HS-27A (cell line): Measurements from ENCODE around the gene C1QTNF12.

Experiments
- DNase-seq: peaks from one replicate; pipeline ENCODE4 v3.0.0-alpha.2; 2012; ENCODE audit warnings: low read depth, missing footprints

Gene C1QTNF12

GRCh38 chr1:1228596-1229321, 17.8 kb downstream of the C1QTNF12 start:
- no peak for DNase-seq

DNA sequence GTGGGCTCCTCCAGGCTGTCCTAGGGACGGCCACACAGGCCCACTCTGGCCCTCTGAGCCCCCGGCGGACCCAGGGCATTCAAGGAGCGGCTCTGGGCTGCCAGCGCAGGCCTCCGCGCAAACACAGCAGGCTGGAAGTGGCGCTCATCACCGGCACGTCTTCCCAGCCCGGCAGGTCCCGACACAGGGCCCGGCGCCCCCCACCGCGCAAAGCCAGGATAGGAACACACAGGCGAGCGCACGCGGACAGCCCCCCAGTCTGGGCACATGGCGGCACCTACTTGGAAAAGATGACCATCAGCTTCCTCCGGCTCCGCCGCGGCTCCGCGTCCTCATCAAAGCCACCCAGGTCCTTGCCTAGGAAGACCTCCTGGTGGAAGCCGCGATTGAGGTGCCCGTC, 18.3 kb downstream of the C1QTNF12 start:
- no peak for DNase-seq

DNA sequence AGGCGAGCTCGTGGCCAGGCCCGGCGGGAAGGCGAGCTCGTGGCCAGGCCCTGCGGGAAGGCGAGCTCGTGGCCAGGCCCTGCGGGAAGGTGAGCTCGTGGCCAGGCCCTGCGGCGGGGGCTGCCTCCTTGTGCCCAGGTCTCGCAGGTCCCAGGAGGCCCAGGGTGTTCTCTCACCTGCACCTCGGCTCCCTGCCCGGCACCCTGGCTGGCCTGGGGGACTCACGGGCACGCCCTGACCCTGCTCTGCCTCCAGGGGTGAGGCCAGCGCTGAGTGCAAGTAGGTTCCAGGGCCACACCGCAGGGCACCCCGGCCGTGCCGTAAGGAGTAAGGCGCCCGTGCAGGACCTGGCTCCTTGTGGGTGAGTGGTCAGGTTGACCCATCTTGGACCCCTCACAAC, 19.1 kb downstream of the C1QTNF12 start:
- no peak for DNase-seq

- DNase-seq = no peak
Observed at GRCh38 chr1:1226566-1227362, 19.8 kb downstream of the C1QTNF12 start.

GRCh38 chr1:1225913-1226312, 20.6 kb downstream of the C1QTNF12 start:
- DNase-seq = no peak

GRCh38 chr1:1225238-1225845, 21.2 kb downstream of the C1QTNF12 start:
- DNase-seq = no peak

- DNase-seq = no peak
Observed at GRCh38 chr1:1223891-1224290, 22.6 kb downstream of the C1QTNF12 start.

DNA sequence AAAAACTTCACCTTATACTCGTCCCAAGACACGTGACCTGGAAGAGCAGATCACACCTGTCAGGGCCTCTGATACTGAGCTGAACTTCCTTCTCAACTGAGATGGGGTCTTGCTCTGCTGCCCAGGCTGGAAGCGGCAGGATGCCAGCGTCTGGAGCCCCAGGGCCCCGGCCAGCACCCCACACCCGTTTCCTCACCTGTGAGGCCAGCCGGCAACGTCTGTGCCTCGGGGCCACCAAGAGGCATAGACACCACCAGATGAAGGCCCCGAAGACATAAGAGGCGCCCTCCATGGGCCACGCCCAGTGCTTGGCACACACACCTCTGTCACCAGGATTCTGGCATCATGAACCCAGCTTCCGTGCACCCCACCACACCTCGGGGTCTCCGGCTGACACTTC, 23.2 kb downstream of the C1QTNF12 start:
- no peak for DNase-seq

DNA sequence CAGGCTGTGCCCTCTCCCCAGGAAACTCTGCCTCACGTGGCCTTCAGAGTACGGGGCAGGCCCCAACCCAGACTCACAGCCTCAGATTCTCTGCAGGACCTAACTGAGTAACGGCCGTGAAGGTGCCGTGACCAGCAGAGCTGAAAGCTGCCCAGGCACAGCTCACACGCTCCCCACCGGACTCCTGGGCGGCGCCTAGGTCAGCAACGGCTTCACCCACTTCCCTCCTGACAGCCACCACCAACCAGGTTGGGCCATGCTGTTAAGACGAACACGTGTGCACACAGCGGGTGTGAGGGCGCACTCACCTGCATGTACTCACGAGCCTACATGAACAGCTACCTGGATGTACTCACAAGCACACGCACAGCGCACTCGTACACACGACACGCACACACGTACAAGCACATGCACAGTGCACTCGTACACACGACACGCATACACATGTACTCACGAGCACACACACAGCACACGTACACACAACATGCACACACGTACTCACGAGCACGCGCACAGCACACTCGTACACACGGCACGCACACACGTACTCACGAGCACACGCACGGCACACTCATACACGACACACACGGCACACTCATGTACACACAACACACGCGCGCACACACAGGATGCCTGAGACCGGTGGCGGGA, 23.8 kb downstream of the C1QTNF12 start:
- DNase-seq = no peak

DNA sequence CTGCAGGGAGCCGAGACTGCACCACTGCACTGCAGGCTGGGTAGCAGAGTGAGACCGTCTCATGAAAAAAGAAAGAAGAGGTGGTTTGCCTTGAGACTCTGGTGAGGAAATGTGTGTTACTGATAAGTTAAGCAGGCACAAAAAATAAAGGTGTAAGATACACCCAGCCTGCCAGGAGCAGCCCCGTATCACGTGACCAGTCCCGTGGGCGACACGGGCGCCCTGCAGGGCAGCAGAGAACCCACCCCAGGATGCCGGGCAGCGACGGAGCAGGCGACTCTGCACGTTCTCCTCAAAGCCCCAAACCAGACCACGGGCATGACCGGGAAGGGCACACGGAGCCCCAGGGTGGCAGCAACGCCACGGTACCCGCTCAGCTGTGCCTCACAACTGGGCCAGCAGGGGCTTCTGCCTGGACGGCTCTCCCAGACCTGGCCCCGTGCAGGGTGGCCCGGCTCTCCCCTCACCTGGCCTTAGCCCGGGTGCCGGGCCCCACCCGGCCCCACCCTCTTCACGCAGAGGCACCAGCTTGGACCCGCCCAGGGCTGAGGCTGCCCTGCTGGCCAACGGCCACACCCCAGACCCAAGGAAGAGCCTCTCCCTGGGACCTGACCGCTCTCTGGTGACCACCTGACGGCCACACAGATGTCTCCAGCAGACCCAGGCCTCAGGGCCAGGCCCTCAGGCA, 24.5 kb downstream of the C1QTNF12 start:
- DNase-seq = no peak

GRCh38 chr1:1220197-1220596, 26.3 kb downstream of the C1QTNF12 start:
- DNase-seq = no peak

DNA sequence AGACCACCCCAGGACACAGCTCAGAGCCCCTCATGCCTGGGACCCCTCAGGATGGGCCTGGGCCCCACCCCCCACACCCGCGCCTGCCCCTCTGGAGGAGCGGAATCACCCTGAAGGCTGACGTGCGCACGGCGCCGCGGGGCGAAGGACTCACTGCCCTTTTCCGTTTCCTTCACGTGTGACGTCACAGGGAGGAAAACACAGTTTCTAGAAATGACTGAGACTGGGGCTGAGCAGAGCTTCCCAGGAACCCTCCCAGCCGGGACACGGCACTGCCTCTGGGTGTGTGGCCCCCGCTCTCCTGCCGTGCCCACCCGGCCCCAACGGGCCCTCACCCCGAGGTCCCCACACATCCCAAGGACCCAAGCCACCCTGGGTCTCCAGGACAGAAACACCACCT, 27.2 kb downstream of the C1QTNF12 start:
- DNase-seq = no peak

- no peak for DNase-seq
Observed at GRCh38 chr1:1218524-1219200, 27.9 kb downstream of the C1QTNF12 start.

DNA sequence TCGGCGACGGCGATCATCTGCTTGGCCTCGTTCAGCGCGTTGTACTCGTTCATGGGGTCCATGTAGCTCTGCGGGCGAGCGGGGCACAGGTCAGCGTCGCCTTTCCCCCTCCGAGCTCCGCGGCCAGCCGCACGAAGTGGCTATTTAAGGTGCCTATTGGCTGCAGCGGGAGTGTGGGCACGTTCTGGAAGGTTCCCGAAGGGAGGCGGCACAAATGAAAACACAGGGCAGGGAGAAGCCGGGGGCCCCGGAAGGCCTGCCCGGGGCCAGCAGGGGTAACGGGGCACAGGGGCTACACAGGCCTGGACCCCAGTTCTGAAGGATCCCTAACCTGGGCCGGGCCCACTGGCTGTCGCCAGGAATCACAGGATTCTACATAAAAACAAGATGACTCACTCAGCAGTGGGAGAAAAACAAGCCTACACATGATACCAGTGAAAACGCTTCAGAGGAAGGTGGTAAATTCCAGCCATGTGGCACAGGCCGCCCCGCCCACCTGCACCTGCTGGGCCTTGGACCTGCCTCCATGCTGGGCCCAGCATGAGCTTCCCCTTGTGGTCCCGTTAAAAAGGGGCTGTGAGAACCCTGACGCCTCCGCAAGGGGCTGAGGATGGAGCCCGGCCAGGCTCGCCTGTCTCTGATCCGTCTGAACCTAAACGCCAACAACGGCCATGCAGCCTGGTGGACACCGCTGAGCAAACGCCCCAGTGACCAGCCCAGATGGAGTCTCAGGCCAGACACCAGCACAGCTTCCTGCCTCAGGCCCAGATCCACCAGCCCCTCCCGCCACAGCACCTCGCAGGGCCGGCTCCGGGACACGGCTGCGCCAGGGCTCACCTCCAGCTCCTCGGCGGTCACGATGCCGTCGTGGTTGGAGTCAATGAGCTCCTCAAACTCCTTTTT, 28.6 kb downstream of the C1QTNF12 start:
- no peak for DNase-seq

DNA sequence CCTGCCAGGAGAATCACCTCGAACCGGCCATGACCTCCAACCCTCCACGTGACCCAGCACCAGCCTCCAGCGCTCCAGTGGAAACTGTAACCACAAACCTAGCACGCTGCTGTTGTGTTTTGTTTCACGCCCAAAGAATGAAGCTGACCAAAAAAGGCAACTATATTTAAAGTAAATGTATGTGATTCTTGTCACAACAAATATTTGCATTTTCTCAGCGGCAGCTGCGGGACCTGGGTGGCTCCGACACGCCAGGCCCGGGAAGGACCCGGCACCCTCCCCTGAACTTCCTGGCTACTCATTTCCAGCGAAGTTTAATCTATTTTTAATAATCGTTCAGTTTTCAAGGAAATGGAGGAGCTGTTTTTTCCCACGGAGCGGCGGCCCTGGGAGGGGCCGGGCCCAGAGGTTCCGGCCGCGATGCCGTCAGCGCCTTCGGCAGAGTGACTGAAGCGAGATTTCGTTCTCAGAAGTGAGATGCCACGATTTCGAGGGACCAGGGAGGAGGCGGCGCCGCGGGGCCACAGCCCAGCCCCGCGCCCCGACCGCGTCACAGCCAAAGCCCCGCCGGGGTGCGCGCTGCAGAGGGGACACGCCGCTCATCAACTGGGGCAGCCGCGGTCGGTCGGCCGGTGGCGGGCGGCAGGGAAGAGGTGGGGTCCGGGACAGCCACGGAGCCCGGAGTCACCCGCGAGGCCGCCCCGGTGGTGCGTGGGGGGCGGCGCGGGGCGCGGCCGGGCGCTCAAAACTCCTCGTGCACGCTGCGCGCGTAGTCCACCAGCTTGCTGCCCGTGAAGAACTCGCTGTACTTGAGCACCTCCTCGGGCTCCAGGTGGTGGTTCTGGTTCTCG, 29.5 kb downstream of the C1QTNF12 start:
- DNase-seq = no peak

GRCh38 chr1:1215881-1216605, 30.5 kb downstream of the C1QTNF12 start:
- no peak for DNase-seq

- DNase-seq = no peak
Observed at GRCh38 chr1:1215080-1215676, 31.3 kb downstream of the C1QTNF12 start.
